Stimulated activated CD8-positive, alpha-beta memory T cell treated with anti-CD3 and anti-CD28 coated beads, Interleukin-15, amount 100 ng/mL, for 4 hours (primary cell): ENCODE data around the gene KIFBP.
A peak's percentile ranks its signal among the peaks of the same experiment; 100 is the strongest.
"Not testable (repeated sequence)": the region's sequence is repeated elsewhere in the genome, so short reads cannot be mapped to it uniquely, and the experiment has no call there.

Experiments used
- DNase-seq, 2 donors: peaks; one replicate each; pipeline ENCODE4 v3.0.0-alpha.2; 2020; ENCODE audit warnings: low read depth in 2 of 2

KIFBP gene, protein sequence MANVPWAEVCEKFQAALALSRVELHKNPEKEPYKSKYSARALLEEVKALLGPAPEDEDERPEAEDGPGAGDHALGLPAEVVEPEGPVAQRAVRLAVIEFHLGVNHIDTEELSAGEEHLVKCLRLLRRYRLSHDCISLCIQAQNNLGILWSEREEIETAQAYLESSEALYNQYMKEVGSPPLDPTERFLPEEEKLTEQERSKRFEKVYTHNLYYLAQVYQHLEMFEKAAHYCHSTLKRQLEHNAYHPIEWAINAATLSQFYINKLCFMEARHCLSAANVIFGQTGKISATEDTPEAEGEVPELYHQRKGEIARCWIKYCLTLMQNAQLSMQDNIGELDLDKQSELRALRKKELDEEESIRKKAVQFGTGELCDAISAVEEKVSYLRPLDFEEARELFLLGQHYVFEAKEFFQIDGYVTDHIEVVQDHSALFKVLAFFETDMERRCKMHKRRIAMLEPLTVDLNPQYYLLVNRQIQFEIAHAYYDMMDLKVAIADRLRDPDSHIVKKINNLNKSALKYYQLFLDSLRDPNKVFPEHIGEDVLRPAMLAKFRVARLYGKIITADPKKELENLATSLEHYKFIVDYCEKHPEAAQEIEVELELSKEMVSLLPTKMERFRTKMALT

DNA sequence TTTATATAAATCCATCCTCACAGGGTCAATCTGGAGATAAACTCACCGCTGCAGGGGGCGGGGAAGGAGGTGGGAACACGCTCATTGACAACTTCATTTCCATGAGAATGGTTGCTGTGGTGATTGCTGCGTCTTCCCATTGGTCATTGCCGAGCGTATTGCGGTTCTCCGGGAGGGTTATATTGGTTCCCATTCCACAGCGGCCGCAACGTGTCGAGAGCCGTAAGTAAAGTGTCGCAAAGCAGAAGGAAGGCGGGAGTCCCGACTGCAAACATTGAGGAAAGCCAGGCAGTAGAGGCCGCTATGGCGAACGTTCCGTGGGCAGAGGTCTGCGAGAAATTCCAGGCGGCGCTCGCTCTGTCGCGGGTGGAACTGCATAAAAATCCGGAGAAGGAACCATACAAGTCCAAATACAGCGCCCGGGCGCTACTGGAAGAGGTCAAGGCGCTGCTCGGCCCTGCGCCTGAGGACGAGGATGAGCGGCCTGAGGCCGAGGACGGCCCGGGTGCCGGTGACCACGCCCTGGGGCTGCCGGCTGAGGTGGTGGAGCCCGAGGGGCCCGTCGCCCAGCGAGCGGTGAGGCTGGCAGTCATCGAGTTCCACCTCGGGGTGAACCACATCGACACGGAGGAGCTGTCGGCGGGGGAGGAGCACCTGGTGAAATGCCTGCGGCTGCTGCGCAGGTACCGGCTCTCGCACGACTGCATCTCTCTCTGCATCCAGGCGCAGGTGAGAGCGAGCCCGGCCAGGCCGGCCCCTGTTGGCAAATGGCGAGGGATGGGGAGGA is at the start of gene KIFBP:
KIFBP (plus strand) TSS at position 274 of the 787 bp plus-strand sequence; CDS start at position 304, 30 bp downstream.
- peak; percentile 45 to 58 for DNase-seq

DNA sequence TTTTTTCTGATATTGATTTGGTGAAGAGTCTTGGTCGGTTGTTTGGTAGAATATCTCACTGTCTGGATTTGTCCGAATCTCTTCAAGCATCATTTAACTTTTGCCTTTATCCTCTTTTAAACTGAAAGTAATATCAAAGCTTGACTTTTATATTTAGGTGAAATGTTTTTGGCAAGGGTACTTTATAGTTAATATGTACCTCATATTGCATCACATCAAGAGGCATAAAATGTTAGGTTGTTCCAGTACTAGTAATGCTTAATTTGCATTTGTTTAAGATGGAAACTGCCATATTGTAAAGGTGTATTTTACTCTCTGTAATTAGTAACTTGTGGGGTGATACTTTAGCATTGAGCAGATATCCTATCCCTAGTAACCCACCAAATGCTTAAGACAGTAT is 49.7 kb upstream of the KIFBP start:
- no peak for DNase-seq

DNA sequence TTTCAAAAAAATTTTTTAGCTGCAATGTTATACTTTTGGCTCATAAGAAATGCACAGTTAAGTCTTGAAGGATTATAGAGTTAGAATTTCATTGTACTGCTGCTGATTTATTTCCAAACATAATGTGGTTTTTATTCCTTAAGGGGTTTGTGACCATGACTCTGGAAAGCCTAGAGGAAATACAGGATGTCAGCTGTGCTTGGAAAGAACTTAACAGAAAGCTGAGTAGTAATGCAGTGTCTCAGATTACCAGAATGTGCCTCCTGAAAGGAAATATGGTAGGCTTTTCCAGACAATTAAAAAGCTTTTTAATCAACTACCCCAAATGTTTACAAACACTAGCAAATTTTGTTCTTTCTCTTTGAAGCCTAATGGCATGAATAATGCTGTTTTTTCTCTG is 47.7 kb upstream of the KIFBP start:
- not testable (repeated sequence) for DNase-seq

GRCh38 chr10:68950598-68950997 is 38.0 kb upstream of the KIFBP start:
- DNase-seq, result no peak

DNA sequence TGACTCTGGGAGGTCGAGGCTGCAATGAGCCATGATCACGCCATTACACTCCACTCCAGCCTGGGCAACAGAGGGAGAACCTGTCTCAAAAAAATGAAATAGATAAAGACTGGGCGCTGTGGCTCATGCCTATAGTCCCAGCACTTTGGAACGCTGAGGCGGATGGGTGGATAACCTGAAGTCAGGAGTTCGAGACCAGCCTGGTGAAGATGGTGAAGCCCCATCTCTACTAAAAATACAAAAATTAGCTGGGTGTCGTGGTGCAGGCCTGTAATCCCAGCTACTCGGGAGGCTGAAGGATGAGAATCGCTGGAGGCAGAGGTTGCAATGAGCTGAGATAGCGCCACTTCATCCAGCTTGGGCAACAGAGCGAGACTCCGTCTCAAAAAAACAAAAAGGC is 33.7 kb upstream of the KIFBP start:
- DNase-seq, result no peak

DNA sequence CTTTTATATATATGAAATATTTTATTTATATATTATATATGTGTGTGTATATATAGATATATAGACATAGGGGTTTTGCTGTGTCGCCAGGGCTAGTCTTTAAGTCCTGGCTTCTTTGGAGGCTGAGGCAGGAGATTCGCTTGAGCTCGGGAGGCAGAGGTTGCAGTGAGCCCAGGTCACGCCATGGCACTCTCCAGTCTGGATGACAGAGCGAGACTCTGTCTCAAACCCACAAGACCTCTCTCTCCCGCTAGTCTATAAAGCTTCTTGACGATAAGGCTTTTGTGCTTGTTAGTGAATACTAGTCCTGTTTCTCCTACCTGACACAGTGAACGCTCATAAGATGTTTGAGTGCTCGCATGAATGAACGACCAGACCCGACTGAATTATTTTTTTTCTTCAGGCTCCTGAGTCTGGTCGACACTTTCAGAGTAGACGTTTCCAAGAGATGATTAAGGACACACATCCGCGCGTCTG is 33.2 kb upstream of the KIFBP start:
- no peak for DNase-seq

GRCh38 chr10:68955832-68956532 is 32.6 kb upstream of the KIFBP start, which contains the start of gene DDX21:
Gene DDX21, plus strand, starts transcription at chr10:68956170. Its CDS starts 56 bp downstream, at chr10:68956226.
- DNase-seq, result peak; percentile 76 to 88

DNA sequence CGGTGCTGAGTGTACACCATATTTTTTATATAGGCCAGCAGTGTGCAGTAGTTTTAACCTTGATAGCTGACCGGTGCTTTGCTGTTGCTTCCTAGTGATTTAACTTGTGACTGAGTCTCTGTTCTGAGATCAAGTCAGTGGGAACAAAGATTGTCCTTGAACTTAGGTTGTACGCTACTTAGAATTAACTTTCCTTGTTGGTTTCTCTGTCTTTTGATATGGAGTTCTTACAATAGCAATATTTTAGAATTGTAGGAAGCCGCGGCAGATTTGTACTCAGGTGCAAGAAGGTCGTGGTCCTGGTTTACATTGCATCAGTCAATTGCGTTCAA is 31.4 kb upstream of the KIFBP start:
- DNase-seq, result no peak

- no peak for DNase-seq
Observed at GRCh38 chr10:68957654-68958053, 30.9 kb upstream of the KIFBP start.

GRCh38 chr10:68959695-68960527 is 28.7 kb upstream of the KIFBP start:
- DNase-seq, result no peak

DNA sequence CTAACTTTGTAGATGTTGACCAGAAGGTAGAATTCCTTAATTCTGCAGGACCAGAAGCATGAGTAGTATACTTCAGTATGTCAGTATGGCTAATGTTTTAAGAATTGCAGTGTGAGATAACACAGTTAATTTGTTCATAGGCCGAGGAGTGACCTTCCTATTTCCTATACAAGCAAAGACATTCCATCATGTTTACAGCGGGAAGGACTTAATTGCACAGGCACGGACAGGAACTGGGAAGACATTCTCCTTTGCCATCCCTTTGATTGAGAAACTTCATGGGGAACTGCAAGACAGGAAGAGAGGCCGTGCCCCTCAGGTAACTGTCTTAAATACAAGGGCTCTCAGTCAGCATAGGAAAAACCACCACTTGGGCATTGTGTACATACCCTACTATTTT is 25.5 kb upstream of the KIFBP start:
- no peak for DNase-seq

DNA sequence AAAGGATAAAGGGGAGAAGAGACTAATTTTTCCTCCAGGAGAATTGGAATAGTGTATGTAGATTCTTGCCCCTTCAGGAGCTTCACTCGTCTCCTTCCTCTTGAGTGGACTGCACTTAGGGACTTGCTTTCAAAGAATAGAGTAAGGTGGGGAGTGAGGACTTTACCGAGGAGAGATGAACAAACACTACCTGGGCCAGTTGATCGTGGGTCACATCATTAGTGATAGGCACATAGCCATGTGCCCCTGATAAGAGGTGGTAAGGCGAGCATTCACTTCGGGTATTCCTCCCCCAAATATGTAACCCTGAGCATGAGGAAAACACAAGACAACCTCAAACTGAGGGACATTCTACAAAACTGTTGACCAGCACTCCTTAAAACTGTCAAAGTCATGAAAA is 14.6 kb upstream of the KIFBP start:
- no peak for DNase-seq

DNA sequence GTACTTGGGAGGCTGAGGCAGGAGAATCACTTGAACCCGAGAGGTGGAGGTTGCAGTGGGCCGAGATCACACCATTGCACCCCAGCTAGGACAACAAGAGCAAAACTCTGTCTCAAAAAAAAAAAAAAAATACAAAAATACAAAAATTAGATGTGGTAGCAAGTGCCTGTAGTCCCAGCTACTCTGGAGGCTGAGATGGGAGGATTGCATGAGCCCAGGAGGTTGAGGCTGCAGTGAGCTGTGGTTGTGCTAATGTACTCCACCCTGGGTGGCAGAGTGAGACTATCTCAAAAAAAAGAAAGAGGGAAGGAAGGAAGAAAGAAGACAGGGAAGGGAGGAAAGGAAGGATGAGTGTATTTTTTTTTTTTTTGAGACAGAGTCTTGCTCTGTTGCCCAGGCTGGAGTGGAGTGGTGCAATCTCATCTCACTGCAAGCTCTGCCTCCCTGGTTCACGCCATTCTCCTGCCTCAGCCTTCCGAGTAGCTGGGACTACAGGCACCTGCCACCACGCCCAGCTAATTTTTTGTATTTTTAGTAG is 12.6 kb upstream of the KIFBP start:
- not testable (repeated sequence) for DNase-seq

- not testable (repeated sequence) for DNase-seq
Observed at GRCh38 chr10:68979738-68980137, 8.9 kb upstream of the KIFBP start.

DNA sequence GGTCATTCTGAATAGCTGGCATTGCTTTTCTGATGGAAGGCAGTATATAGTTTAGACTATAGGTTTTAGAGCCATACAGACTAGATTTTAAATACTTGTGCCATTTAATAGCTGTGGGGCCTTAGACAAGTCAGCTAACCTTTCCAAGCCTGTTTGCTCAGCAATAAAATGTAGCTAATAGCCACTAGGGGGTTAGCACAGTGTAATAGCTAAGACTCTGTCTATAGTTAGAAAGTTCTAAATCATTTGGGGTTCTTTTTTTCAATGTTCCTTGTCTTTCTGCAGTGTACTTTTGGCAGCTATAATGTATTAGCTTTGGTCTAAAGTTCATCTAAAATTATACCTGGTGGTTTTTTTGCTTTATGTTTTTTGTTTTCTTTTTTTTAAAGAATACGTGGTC is 7.5 kb upstream of the KIFBP start:
- DNase-seq, result no peak

DNA sequence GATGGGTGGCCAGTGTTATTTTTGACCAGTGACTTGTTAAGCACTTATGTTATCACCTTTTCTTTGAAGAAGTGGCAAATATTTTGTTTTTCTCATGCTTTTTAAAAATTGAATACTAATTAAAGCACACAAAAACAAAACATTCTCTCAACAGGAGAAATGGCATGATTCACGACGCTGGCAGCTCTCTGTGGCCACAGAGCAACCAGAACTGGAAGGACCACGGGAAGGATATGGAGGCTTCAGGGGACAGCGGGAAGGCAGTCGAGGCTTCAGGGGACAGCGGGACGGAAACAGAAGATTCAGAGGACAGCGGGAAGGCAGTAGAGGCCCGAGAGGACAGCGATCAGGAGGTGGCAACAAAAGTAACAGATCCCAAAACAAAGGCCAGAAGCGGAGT is 6.2 kb upstream of the KIFBP start:
- DNase-seq, result no peak

DNA sequence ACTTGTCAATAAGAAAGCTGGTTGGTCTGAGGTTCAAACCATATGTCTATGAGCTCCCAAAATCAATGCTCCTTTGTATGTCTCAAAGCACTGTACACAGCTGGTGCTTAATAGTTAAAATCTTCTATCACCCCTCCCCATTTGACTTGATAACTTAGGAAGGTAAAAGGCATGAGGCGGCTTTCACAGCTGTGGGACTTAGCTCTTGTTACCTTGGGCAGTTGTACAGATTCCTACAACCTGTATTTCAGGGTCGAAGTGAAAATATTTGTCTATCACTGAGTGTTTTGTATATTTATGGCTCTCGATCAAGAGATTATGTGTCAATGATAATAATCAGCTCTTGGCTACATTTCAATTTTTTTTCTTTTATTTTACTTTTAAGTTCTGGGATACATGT is 992 bp upstream of the KIFBP start:
- DNase-seq, result no peak

DNA sequence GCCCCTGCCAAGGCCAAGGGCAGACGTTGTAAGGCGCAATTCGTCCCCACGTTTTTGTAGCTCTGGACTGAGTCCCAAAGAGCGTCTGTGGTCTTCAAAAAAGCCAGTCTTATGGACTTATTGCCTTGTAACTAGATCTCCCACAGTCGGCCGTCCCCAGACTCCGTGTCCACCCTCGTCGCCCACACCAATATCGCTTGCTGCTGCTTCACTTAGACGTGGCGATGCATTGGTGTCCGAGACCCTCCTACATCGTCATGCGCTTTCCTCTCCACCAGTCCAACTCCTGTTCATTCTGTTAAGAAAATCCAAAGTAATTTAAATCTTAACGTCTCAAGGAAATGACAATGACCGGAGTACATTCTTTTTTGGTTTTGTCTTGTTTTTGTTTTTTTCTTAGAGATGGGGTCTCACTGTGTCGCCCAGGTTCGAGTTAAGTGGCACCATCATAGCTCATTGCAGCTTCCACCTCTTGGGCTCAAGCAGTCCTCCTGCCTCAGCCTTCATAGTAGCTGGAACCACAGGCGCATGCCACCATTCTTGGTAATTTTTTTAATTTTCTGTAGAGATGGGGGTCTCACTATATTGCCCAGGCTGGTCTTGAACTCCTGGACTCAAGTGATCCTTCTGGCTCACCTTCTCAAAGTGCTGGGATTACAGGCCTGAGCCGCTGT is 851 bp downstream of the KIFBP start:
- DNase-seq, result no peak

GRCh38 chr10:68992636-68993440 is 4.2 kb downstream of the KIFBP start:
- no peak for DNase-seq
